SU-DHL-6 (cell line): ENCODE measurements around the gene ATIC.

Source experiments
- CTCF ChIP-seq: fragments of 200-600 bp; sonication (generic); IDR thresholded peaks from one replicate; pipeline ENCODE4 v1.5.1; 2017; ENCODE audit warnings: antibody characterized with exemption, mild to moderate bottlenecking, low read length, moderate library complexity; ENCODE audit not compliant: insufficient read depth, poor library complexity, severe bottlenecking
- EZH2phosphoT487 ChIP-seq: fragments of 200-600 bp; sonication (generic), shearing (Covaris generic); conservative IDR thresholded peaks from 2 replicates; pipeline ENCODE4 v1.6.1; 2018; ENCODE audit warnings: mild to moderate bottlenecking, antibody characterized with exemption, low read length, moderate library complexity, mixed read lengths

DNA sequence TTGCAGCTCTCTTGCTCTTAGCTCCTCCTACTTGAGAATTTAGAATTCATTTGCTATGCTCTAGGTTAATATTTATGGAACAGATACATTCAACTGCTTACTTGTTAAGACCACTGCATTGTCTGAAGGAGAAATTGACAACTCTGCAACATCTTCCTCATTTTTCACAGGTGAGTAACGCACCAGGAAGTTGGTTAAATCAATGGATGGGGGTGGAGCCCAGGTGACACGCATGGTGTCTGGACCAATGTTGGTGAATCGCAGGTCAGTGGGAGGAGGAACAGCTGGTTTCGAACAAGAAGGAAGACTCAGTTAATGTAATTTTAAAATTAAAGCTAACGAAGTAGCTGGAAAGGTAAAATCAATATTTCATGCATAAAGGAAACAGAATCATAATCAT is 79.7 kb downstream of the ATIC start:
- TF ChIP-seq CTCF = no peak
- TF ChIP-seq EZH2phosphoT487 = no peak
